Coronary artery (tissue), 2 donors: ENCODE measurements around the gene NPW.

Source experiments
- DNase-seq: peaks from one replicate; pipeline ENCODE4 v3.0.0-alpha.2; 2017; ENCODE audit warnings: low spot score
- H3K27ac ChIP-seq, 2 donors: fragments of 200-600 bp; sonication (generic); one replicate each; pipeline ENCODE4 v1.5.1; 2016 to 2019
- H3K4me3 ChIP-seq: fragments of 200-600 bp; sonication (generic); 2 replicates; pipeline ENCODE4 v1.5.1; 2016; ENCODE audit warnings: mild to moderate bottlenecking, moderate library complexity
- TF ChIP-seq, protein P1 (sequence below): fragments of 200-600 bp; sonication (generic); IDR thresholded peaks from one replicate; pipeline ENCODE4 v1.5.1; 2019; ENCODE audit warnings: antibody characterized with exemption

The NPW gene

DNA sequence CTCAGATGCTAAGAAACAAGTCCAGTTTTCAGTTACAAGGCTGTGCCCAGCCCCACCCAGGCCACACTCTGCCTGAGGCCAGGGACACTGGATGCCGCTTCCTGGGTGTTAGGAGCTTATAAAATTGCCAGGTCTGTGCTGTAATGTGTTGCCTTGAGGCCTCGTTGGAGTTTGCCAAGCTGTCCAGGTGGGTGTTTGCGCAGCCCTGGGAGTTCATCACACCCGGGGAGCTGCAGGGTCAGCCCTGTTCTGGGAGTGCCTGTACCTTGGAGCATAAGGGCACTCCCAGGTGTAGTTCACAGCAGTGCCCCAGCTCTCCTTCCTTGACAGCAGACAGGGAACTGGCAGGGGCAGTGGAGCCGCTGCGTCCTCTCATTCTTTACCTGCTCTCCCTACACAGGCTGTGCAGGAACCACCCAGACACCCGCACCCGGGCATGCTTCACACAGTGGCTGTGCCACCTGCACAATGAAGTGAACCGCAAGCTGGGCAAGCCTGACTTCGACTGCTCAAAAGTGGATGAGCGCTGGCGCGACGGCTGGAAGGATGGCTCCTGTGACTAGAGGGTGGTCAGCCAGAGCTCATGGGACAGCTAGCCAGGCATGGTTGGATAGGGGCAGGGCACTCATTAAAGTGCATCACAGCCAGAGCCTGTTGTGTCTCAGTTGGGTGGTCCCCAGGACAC, 34.0 kb upstream of the NPW start:
- no peak overlapping the region for H3K4me3 ChIP-seq
- no peak for DNase-seq
- H3K27ac ChIP-seq, result no peak overlapping the region
- TF ChIP-seq, protein P1, sequence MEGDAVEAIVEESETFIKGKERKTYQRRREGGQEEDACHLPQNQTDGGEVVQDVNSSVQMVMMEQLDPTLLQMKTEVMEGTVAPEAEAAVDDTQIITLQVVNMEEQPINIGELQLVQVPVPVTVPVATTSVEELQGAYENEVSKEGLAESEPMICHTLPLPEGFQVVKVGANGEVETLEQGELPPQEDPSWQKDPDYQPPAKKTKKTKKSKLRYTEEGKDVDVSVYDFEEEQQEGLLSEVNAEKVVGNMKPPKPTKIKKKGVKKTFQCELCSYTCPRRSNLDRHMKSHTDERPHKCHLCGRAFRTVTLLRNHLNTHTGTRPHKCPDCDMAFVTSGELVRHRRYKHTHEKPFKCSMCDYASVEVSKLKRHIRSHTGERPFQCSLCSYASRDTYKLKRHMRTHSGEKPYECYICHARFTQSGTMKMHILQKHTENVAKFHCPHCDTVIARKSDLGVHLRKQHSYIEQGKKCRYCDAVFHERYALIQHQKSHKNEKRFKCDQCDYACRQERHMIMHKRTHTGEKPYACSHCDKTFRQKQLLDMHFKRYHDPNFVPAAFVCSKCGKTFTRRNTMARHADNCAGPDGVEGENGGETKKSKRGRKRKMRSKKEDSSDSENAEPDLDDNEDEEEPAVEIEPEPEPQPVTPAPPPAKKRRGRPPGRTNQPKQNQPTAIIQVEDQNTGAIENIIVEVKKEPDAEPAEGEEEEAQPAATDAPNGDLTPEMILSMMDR, result no peak

DNA sequence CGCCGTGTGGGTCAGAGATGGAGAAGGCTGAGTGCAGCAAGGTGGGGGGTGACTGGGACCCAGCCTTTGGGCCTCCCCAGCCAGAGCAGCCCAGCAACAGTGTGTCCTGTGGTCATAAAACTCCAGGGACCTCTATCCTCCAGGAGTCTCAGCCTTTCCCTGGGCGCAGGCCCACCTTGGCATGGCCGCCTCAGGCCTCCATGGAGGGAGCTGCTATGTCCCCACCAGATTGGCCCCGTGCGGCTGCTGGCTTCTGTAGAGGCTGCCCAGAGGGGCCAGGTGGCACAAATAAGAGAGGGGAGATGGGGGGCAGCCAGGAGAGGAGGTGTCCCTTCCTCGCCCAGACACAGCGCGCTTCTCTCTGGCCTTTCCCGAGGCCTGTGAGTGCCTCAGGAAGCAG, 32.4 kb upstream of the NPW start:
- no peak for DNase-seq
- H3K4me3 ChIP-seq, result no peak overlapping the region
- no peak overlapping the region for H3K27ac ChIP-seq
- TF ChIP-seq, protein P1, result no peak

DNA sequence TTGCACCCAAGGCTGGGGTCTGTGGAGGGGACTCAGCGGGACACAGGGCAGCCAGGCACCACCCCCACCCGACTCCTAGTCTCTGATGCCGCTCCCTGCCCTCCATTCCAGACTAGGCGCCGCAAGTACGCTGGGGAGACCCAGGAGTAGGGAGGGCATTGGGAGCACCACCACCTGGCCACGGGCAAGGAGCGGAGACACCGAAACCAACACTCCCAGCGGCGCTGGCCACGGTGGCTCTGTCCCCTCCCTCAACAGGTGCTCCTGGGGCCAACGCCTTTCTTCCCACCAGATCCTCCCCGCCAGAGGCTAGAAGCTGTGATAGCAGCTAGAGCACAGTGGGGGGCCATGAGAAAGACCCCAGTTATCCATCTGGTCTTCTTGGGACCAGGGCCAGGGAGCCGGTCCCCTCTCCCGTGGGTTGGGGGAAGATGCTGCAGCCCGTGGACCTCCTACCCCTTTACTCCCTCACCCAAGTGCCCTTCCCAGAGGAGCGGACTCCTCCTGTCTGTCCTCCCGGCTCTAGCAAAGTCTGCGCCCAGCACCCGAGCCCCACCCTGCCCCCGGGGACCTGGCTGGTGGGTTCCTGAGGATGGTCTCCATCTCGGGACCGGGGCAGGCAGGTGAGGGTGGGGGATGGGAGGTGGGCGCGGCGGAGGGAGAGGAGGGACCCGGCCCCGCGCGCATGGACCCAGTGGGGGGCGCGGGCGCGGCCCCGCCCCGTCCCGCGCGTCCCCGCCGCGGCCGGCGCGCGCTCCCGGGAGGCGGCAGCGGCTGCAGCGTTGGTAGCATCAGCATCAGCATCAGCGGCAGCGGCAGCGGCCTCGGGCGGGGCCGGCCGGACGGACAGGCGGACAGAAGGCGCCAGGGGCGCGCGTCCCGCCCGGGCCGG, 30.1 kb upstream of the NPW start, which contains the start of gene SYNGR3:
TSS of gene SYNGR3 (plus strand) at position 762 of the 892 bp plus-strand sequence. CDS start 133 bp downstream, outside the sequence.
- TF ChIP-seq, protein P1, result no peak
- no peak within 1 kb of the TSS for H3K27ac ChIP-seq
- peak within 1 kb of the TSS; percentile 58 for H3K4me3 ChIP-seq
- DNase-seq, result no peak

- TF ChIP-seq, protein P1, result no peak
- no peak overlapping the region for H3K27ac ChIP-seq
- H3K4me3 ChIP-seq, result peak overlapping the region; percentile 58
- no peak for DNase-seq
These were observed 29.6 kb upstream of the NPW start for GRCh38 chr16:1990101-1990350.

DNA sequence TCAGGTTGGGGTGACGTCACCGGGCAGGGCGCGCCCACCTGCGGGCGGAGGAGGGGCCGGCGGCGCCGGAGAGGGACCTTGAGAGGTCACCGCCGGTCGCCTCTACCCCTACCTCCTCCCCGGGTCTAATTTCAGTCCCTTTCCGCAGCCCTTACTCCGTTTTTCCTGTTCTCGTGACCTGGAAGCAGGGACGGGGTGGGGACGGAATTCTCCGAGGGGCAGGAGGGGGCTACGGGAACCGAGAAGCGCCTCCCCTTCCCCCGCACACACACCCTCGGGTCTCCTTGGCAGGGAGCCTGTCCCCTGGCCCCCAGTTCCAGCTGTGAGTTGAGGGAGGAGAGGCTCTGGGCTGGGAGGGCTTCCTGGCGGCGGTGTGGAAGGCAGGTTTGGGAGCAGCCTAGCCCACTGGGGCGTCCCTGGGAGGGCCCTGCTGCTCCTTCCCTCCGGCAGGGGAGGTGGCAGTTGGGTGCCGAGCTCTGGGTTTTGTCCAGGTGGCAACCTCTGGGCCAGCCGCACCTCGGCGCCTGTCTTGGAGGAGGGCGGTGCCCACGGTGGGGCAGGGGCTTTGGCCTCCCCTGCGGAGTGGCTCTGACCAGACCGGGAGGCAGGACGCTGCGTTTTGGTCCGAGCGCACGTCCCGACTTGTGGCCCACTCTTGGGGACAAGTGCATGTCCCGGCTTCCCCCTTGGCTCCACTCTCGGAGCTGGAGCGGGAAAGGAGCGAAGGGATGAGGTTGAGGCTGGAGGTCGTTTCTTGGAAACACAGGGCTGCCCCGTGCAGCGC, 29.0 kb upstream of the NPW start:
- H3K4me3 ChIP-seq, result peak overlapping the region; percentile 58
- TF ChIP-seq, protein P1, result no peak
- no peak for DNase-seq
- H3K27ac ChIP-seq, result no peak overlapping the region

DNA sequence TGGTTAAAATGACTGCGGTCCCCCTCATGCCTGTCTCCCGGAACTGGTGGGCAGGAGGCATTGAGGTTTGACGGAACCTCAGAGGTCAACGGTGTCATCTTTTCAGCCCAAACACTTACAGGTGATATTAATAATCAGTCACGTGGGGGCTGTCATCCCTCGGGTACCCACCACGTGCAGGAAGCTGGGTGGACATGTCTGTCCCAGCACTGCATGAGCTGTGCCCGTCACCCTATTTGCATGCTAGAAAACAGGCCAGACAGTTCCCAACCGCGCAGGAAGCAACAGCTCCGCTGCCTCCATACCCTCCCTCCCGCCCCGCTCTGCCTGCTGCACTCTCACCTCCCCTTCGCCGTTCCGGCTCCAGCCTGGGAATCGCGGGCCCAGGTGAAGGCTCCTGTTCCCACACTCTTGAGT, 28.4 kb upstream of the NPW start:
- peak overlapping the region; percentile 64 for H3K4me3 ChIP-seq
- H3K27ac ChIP-seq, result no peak overlapping the region
- TF ChIP-seq, protein P1, result no peak
- DNase-seq, result no peak
